SK-N-MC (cell line): ENCODE results near the gene ABHD16B.

ENCODE experiments used
- DNase-seq: peaks from one replicate; pipeline ENCODE4 v3.0.0-alpha.2; 2011; ENCODE audit warnings: low read depth, low spot score
- H3K27ac ChIP-seq: fragments of 200-600 bp; sonication (generic); 2 replicates; pipeline ENCODE4 v1.5.1; 2016; ENCODE audit warnings: mixed run types
- H3K36me3 ChIP-seq: fragments of 200-600 bp; sonication (generic); 2 replicates; pipeline ENCODE4 v1.6.1; 2017; ENCODE audit warnings: antibody characterized with exemption, low read length, mixed read lengths; ENCODE audit not compliant: insufficient read depth
- H3K4me3 ChIP-seq: fragments of 200-600 bp; sonication (generic); 2 replicates; pipeline ENCODE4 v1.5.1; 2016
- H3K9ac ChIP-seq: fragments of 200-600 bp; sonication (generic); 2 replicates; pipeline ENCODE4 v1.8.0; 2017; ENCODE audit warnings: mixed run types, mixed read lengths; ENCODE audit not compliant: insufficient read length
- H3K9me3 ChIP-seq: fragments of 200-600 bp; sonication (generic); 2 replicates; pipeline ENCODE4 v1.6.1; 2017; ENCODE audit warnings: low read depth, mild to moderate bottlenecking, antibody characterized with exemption, low read length, moderate library complexity, mixed read lengths
- EZH2 ChIP-seq: fragments of 200-600 bp; sonication (generic); IDR thresholded peaks from one replicate; pipeline ENCODE4 v1.6.1; 2017; ENCODE audit warnings: antibody characterized with exemption
- FOXP2 ChIP-seq: optimal IDR thresholded peaks from 2 replicates; pipeline ENCODE3; 2011; ENCODE audit warnings: mild to moderate bottlenecking, moderate library complexity; ENCODE audit not compliant: insufficient read depth; ENCODE audit errors: extremely low read length, control extremely low read depth
- POLR2AphosphoS5 ChIP-seq: IDR thresholded peaks from 2 replicates; pipeline ENCODE4 v1.6.1; 2012; ENCODE audit warnings: mild to moderate bottlenecking, low read depth, low read length, borderline replicate concordance

Gene ABHD16B

DNA sequence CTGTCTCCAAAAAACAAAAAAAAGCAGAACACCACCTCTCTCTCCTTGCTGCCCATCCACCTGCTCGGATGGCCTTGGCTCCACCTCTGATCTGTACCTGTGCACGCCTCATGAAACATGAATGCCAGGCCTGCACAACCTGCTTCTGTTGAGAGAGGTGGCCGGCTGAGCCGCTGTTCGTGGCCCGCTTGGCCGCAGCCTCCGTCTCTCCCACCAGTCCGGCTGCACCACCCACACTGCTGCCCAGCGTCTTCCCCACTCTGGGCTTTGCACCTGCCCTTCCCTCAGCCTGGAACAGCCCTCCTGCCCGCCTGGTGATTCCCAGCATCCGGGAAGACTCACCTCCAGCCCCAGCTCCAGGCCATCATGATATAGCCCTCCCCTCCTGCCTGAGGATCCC, 18.1 kb upstream of the ABHD16B start:
- Histone ChIP-seq H3K4me3 (no peak overlapping the region), H3K9ac (no peak overlapping the region), H3K36me3 (no peaks in the 10 kb centered on the region), H3K27ac (no peak overlapping the region), H3K9me3 (no peaks in the 10 kb centered on the region)
- TF ChIP-seq FOXP2 (no peak), EZH2 (no peak), POLR2AphosphoS5 (no peak)
- DNase-seq: no peak

DNA sequence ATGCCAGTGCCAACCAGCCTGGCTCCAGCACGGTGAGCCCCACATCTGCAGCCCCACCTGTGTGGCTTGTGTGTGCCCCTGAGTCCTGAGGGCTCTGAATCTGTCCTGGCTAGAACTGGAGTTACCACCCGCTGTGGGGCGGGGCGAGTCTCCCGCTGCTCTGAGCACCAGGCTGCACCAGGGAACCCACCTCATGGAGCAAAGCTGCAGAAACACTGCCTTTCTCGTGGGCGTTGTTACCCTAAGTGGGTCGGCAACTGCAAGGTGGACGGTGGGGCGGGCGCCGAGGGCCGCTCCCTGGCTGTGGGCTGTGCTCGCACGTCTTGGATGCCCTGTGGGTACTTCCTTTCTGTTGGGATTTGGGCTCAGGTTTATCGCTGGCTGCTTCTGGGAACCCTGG, 17.5 kb upstream of the ABHD16B start:
- no peak overlapping the region for H3K4me3 ChIP-seq
- H3K9me3 ChIP-seq: no peaks in the 10 kb centered on the region
- no peak for DNase-seq
- TF ChIP-seq FOXP2: no peak
- no peak for TF ChIP-seq EZH2
- H3K27ac ChIP-seq: no peak overlapping the region
- H3K9ac ChIP-seq: no peak overlapping the region
- no peaks in the 10 kb centered on the region for H3K36me3 ChIP-seq

DNA sequence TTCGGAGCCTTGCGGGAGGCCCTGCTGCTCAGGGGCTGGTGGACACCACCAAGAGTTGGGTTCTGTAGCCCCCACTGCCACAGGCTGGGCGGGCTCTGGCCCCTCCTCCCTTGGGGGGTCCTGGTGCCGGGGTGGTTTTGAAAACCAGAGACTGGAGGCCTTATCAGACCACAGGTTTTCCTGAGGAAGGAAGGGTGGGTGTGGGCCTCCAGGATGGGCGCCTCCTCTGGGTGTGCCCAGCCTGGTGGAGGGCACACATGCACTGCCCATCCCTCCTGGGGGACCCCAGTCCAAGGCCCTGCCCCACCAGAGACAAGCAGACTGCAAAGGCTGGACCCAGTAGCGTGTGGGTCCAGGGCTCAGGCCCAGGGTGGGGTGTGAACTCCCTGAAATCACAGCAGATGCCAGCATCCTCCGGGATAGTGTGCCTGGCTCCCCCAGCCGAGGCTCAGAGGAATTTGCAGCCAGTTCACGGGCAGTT, 16.7 kb upstream of the ABHD16B start:
- TF ChIP-seq FOXP2: no peak
- TF ChIP-seq EZH2: no peak
- no peak for TF ChIP-seq POLR2AphosphoS5
- Histone ChIP-seq H3K9ac (no peak overlapping the region), H3K4me3 (no peak overlapping the region), H3K9me3 (no peaks in the 10 kb centered on the region), H3K27ac (no peak overlapping the region), H3K36me3 (no peaks in the 10 kb centered on the region)
- no peak for DNase-seq

GRCh38 chr20:63846128-63846771, 15.0 kb upstream of the ABHD16B start:
- H3K4me3 ChIP-seq: peak overlapping the region; percentile 52
- H3K9me3 ChIP-seq: no peaks in the 10 kb centered on the region
- H3K9ac ChIP-seq: no peak overlapping the region
- H3K36me3 ChIP-seq: no peaks in the 10 kb centered on the region
- TF ChIP-seq FOXP2: no peak
- TF ChIP-seq EZH2: no peak
- TF ChIP-seq POLR2AphosphoS5: no peak
- DNase-seq: no peak
- no peak overlapping the region for H3K27ac ChIP-seq

GRCh38 chr20:63846888-63847236, 14.4 kb upstream of the ABHD16B start:
- H3K9me3 ChIP-seq: no peaks in the 10 kb centered on the region
- H3K9ac ChIP-seq: no peak overlapping the region
- H3K4me3 ChIP-seq: no peak overlapping the region
- H3K27ac ChIP-seq: no peak overlapping the region
- no peak for DNase-seq
- TF ChIP-seq EZH2 (no peak), FOXP2 (no peak), POLR2AphosphoS5 (no peak)
- no peaks in the 10 kb centered on the region for H3K36me3 ChIP-seq

DNA sequence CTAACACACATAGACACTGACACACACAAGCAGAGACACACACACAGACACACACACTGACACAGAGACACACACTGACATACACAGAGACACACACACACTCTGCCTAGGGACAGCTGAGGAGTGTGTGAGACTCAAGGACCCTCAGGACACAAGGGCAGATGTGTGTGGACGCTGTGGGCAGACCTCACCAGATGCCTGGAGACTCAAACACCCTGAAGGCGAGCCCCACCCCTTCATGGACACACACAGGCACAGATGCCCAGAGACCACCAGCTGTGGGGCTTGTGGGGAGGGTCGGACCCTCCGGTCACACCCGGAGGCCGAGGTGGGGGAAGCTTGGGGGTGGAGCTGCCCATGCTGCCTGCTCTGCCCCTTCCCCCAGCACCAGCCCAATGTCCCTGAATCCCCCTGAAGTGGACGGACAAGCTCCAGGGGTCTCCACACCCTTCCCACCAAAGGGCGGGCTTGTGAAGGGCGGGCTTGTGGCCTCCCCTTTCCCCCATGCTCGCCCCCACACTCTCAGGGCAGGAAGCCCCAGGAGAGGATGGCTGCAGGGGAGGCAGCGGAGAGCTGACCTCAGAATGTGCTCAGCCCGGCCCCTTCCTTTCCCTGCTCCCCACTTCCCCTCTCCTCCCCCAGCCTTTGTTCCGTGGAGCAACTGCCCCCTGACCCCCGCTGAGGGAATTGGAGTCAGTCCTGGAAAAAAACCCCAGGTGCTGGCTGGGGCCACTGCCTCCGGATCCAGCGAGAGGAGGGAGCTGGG, 13.9 kb upstream of the ABHD16B start:
- no peak for DNase-seq
- Histone ChIP-seq H3K4me3 (no peak overlapping the region), H3K27ac (no peak overlapping the region), H3K36me3 (no peaks in the 10 kb centered on the region), H3K9ac (no peak overlapping the region), H3K9me3 (no peaks in the 10 kb centered on the region)
- TF ChIP-seq EZH2 (no peak), FOXP2 (no peak), POLR2AphosphoS5 (no peak)

- no peak overlapping the region for H3K27ac ChIP-seq
- H3K36me3 ChIP-seq: no peaks in the 10 kb centered on the region
- no peak for TF ChIP-seq FOXP2
- no peak for TF ChIP-seq POLR2AphosphoS5
- no peak for TF ChIP-seq EZH2
- DNase-seq: no peak
- no peak overlapping the region for H3K9ac ChIP-seq
- no peak overlapping the region for H3K4me3 ChIP-seq
- H3K9me3 ChIP-seq: no peaks in the 10 kb centered on the region
Measured at GRCh38 chr20:63848003-63848911, 13.0 kb upstream of the ABHD16B start.
